ENCODE data around the gene PPP2R3B.
"Not testable (repeated sequence)": the region's sequence is repeated elsewhere in the genome, so short reads cannot be mapped to it uniquely, and the experiment has no call there.

Gene PPP2R3B

DNA sequence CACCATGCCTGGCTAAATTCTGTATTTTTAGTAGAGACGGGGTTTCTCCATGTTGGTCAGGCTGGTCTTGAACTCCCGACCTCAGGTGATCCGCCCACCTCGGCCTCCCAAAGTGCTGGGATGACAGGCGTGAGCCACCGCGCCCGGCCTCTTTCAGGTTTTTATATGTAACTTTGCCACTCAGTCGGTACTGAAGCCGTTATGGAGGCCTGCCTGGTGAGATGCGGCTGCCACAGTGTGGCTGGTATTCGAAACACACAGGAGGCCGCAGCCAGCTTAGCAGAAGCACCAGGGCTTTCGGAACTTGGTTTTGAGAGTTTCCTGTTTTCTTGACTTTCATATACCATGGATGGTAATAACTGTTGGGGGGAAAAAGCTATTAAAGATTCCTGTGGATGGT, 62.0 kb downstream of the PPP2R3B start:
- not testable (repeated sequence) for H3K9me3 ChIP-seq (ENCODE audit: control insufficient read depth, insufficient read depth, low read length); H3K9ac ChIP-seq (ENCODE audit: low read depth, low read length); H3K4me1 ChIP-seq (ENCODE audit: insufficient read depth, low read length); H3K36me3 ChIP-seq (ENCODE audit: insufficient read depth, low read length)

GRCh38 chrX:323721-324628, 62.7 kb downstream of the PPP2R3B start:
- Histone ChIP-seq H3K9me3 (ENCODE audit: control insufficient read depth, insufficient read depth, low read length) (no peaks in the 10 kb centered on the region), H3K4me1 (ENCODE audit: insufficient read depth, low read length) (no peaks in the 10 kb centered on the region; the same call in 1 of the 2 replicates), H3K9ac (ENCODE audit: low read depth, low read length) (peak overlapping the region; percentile 26; the same call in 1 of the 2 replicates), H3K36me3 (ENCODE audit: insufficient read depth, low read length) (no peaks in the 10 kb centered on the region)

- Histone ChIP-seq H3K4me1 (ENCODE audit: insufficient read depth, low read length) (no peaks in the 10 kb centered on the region; the same call in 1 of the 2 replicates), H3K9ac (ENCODE audit: low read depth, low read length) (peak overlapping the region; percentile 93), H3K9me3 (ENCODE audit: control insufficient read depth, insufficient read depth, low read length) (no peaks in the 10 kb centered on the region), H3K36me3 (ENCODE audit: insufficient read depth, low read length) (no peaks in the 10 kb centered on the region)
These were observed 66.5 kb downstream of the PPP2R3B start for GRCh38 chrX:320126-320783.

GRCh38 chrX:319579-320125, 67.1 kb downstream of the PPP2R3B start:
- no peaks in the 10 kb centered on the region for H3K36me3 ChIP-seq (ENCODE audit: insufficient read depth, low read length)
- no peaks in the 10 kb centered on the region for H3K9me3 ChIP-seq (ENCODE audit: control insufficient read depth, insufficient read depth, low read length)
- H3K9ac ChIP-seq (ENCODE audit: low read depth, low read length) = peak overlapping the region; percentile 93
- H3K4me1 ChIP-seq (ENCODE audit: insufficient read depth, low read length) = no peaks in the 10 kb centered on the region; the same call in 1 of the 2 replicates

GRCh38 chrX:318739-319578, 67.7 kb downstream of the PPP2R3B start, which contains the start of gene GTPBP6:
GTPBP6 (minus strand) TSS chrX:318796; CDS start chrX:318787, 9 bp downstream.
- Histone ChIP-seq H3K4me1 (ENCODE audit: insufficient read depth, low read length) (no peaks in the 10 kb centered on the region; the same call in 1 of the 2 replicates), H3K36me3 (ENCODE audit: insufficient read depth, low read length) (no peaks in the 10 kb centered on the region), H3K9me3 (ENCODE audit: control insufficient read depth, insufficient read depth, low read length) (no peaks in the 10 kb centered on the region), H3K9ac (ENCODE audit: low read depth, low read length) (peak within 1 kb of the TSS; percentile 93)

GRCh38 chrX:318068-318738, 68.5 kb downstream of the PPP2R3B start:
- Histone ChIP-seq H3K36me3 (ENCODE audit: insufficient read depth, low read length) (peaks cover 2% of the 10 kb centered on the region; the same call in 1 of the 2 replicates), H3K9ac (ENCODE audit: low read depth, low read length) (peak overlapping the region; percentile 61), H3K4me1 (ENCODE audit: insufficient read depth, low read length) (no peaks in the 10 kb centered on the region; the same call in 1 of the 2 replicates), H3K9me3 (ENCODE audit: control insufficient read depth, insufficient read depth, low read length) (no peaks in the 10 kb centered on the region)

DNA sequence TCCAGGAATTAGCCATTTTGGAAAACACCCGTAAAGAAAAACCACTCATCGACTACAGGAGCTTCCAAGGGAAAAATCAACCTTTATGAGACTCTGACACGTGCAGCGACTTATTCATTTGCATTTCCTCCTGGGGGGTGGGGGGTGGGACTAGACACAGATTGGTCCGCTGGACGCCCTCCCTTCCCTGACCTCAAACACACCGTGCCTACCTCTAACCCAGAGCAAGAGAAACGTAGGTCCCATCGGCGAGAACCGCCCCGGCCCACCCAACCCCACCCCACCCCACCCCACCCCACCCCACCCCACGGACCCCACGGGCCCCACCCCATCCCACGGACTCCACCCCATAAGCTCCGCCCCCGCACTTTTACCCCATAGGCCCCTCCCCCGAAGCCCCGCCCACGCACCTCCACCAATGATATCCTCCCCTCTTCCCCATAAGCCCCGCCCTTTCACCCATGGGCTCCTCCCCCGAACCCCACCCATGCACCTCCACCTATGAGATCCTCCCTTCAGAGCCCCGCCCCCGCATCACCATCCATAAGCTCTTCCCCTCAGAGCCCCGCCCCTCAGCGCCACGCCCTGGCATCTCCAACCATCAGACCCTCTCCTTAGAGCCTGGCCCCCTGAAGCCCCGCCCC, 69.2 kb downstream of the PPP2R3B start:
- Histone ChIP-seq H3K36me3 (ENCODE audit: insufficient read depth, low read length) (peaks cover 4% of the 10 kb centered on the region; the same call in 1 of the 2 replicates), H3K9me3 (ENCODE audit: control insufficient read depth, insufficient read depth, low read length) (no peaks in the 10 kb centered on the region), H3K9ac (ENCODE audit: low read depth, low read length) (no peak overlapping the region), H3K4me1 (ENCODE audit: insufficient read depth, low read length) (no peaks in the 10 kb centered on the region)

- Histone ChIP-seq H3K9me3 (ENCODE audit: control insufficient read depth, insufficient read depth, low read length) (no peaks in the 10 kb centered on the region), H3K9ac (ENCODE audit: low read depth, low read length) (no peak overlapping the region), H3K4me1 (ENCODE audit: insufficient read depth, low read length) (no peaks in the 10 kb centered on the region), H3K36me3 (ENCODE audit: insufficient read depth, low read length) (peaks cover 10% of the 10 kb centered on the region; the same call in 1 of the 2 replicates)
These were observed 70.1 kb downstream of the PPP2R3B start for GRCh38 chrX:316351-317325.

GRCh38 chrX:314781-315595, 71.7 kb downstream of the PPP2R3B start:
- Histone ChIP-seq H3K9ac (ENCODE audit: low read depth, low read length) (no peak overlapping the region), H3K9me3 (ENCODE audit: control insufficient read depth, insufficient read depth, low read length) (no peaks in the 10 kb centered on the region), H3K4me1 (ENCODE audit: insufficient read depth, low read length) (no peaks in the 10 kb centered on the region), H3K36me3 (ENCODE audit: insufficient read depth, low read length) (peaks cover 10% of the 10 kb centered on the region; the same call in 1 of the 2 replicates)

GRCh38 chrX:314049-314448, 72.7 kb downstream of the PPP2R3B start:
- no peaks in the 10 kb centered on the region for H3K9me3 ChIP-seq (ENCODE audit: control insufficient read depth, insufficient read depth, low read length)
- no peak overlapping the region for H3K9ac ChIP-seq (ENCODE audit: low read depth, low read length)
- peaks cover 10% of the 10 kb centered on the region; the same call in 1 of the 2 replicates for H3K36me3 ChIP-seq (ENCODE audit: insufficient read depth, low read length)
- no peaks in the 10 kb centered on the region for H3K4me1 ChIP-seq (ENCODE audit: insufficient read depth, low read length)

DNA sequence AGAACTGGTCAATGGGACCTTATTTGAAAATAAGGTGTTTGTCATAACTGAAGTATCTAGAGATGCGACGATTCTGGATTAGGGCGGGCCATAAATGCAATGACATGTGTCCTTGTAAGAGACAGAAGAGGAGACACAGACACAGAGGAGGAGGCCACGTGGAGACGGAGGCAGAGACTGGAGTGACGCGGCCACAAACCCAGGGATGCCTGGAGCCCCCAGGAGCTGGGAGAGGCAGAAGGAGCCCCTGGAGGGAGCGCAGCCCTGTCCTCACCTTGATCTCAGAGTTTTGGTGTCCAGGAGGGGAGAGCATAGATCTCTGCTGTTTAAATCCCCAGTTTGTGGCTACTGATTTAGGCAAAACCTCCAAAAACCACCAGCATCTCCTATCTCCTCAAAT, 73.2 kb downstream of the PPP2R3B start:
- Histone ChIP-seq H3K36me3 (ENCODE audit: insufficient read depth, low read length) (peaks cover 10% of the 10 kb centered on the region; the same call in 1 of the 2 replicates), H3K4me1 (ENCODE audit: insufficient read depth, low read length) (no peaks in the 10 kb centered on the region), H3K9ac (ENCODE audit: low read depth, low read length) (no peak overlapping the region), H3K9me3 (ENCODE audit: control insufficient read depth, insufficient read depth, low read length) (no peaks in the 10 kb centered on the region)
